NCI-H146 (cell line): Measurements from ENCODE around the gene BOD1L2.

Source experiments
- DNase-seq: peaks from one replicate; lab custom pipeline; 2025; lab: John Stamatoyannopoulos, UW

The BOD1L2 gene

GRCh38 chr18:57150081-57150480 lies 3.2 kb downstream of the BOD1L2 start:
- DNase-seq = no peak

GRCh38 chr18:57150828-57151227 lies 3.9 kb downstream of the BOD1L2 start:
- DNase-seq = peak; percentile 74

GRCh38 chr18:57154191-57154830 lies 7.4 kb downstream of the BOD1L2 start:
- DNase-seq = no peak

DNA sequence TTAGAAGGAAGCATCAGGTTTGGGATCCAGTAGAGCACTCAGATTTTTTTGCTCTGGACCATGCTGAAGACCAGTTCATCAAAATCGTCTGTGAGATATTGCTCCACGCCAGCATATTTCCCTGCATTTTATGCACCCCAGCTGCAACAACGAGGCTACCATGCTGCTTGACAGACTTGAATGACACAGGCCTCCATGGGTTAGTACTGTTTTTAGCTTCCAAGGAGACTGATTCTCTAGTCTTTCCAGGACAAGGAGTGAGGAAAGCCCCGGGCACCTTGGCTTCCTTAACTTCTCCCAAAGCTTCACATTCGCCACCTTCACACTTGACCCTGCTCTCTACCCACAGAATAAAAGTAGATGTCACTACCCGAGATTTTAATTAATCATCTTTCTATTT lies 17.5 kb downstream of the BOD1L2 start:
- no peak for DNase-seq

DNA sequence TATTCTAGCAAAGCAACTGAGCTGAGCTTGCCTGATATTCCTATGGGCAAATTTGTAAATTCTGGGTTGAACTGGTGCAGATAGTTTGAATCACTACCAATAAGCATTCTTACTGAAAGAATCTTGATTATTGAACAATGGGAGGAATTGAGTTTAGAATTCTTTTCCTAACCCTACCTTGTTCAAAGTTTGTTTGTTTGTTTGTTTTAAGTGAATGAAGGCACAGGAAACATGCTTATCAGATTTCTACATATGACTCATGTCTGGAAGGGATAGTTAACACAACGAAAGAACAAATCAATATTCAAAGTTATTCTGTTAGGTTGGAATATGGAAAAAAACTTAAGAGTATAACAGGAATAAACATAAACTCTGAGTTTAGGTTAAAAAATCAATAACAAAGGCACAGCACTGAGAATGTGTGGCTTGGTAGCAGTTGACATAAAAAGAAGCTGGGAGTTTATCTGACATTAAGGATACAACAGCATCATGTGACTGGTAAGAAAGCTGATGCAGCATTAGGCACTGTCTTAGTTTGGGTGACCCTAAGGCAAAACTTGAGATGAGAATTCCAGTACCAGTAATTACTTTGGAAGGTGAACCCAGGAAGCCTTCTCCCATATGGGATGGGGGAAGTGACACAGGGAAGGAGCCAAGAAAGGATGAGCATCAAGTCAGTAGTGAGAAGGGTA lies 20.9 kb downstream of the BOD1L2 start:
- no peak for DNase-seq

DNA sequence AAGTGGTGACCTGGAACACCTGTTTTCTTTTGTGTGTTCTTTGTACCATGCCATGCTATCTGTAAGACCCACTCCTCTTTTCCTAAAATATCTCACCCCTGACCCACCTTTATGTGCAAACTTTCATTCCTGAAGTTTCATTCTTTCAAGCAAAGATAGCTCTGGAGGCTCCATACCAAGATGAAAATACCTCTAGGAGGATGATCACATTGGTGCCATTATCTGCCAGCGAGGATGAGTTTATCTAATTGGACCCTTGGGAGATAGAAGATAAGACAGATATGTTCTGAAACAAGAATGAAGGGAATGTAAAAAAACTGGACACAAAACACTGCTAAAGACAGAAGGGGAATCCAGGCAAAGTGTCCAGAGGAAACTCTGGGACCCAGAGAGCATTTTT lies 24.1 kb downstream of the BOD1L2 start:
- no peak for DNase-seq

DNA sequence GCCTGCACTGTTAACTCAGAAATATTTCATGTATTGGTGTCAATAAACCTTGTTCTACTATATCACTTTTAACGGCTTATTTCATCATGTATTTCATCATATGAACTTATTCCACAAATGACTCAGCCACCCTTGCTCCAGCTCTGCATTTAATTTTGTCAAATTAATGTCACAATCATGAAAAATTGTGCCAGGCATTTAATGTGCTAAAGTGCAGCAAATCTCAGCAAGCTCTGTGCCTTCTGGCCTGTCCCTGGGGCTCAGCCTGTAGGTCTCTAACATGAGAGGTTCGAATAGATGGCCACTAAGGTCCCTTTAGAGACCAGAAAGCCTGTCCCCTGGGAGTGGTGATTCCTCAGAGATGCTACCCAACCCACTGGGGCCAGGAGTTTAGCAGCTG lies 28.6 kb downstream of the BOD1L2 start:
- no peak for DNase-seq

DNA sequence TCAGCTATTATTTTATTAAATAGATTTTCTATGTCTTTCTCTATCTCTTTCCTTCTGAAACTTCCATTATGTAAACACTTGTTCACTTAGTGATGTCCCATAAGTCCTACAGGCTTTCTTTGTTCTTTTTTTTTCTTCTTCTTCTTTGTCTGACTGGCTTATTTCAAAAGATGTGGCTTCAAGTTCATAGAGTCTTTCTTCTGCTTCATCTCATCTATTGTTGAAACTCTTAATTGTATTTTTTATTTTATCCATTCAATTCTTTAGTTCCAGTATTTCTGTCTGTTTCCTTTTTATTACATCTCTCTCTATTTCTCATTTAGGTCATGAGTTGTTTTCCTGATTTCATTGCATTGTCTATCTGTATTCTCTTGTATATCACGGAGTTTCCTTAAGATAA lies 38.5 kb downstream of the BOD1L2 start:
- DNase-seq = no peak

- DNase-seq = no peak
These were observed 42.1 kb downstream of the BOD1L2 start for GRCh38 chr18:57188851-57189557.

- DNase-seq = no peak
These were observed 43.1 kb downstream of the BOD1L2 start for GRCh38 chr18:57190026-57190425.

DNA sequence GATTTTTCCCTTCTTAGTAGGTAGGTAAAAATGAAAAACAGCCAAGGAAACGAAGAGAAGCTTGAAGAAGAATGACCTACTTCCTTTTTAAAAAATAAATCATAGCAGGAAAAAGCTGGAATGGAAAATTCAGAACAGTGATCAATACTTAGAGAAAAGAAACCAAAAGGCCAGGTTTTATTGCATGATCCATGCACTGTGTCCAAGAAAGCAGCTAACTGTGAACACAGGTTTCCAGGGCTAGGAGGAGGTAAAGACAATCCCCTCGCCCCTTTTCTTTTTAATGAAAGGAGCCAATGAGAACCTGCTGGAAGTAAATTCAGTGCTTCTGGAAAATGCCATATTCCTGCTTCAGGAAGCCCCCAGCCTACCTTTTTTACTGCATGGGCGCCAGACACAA lies 47.2 kb downstream of the BOD1L2 start:
- no peak for DNase-seq

DNA sequence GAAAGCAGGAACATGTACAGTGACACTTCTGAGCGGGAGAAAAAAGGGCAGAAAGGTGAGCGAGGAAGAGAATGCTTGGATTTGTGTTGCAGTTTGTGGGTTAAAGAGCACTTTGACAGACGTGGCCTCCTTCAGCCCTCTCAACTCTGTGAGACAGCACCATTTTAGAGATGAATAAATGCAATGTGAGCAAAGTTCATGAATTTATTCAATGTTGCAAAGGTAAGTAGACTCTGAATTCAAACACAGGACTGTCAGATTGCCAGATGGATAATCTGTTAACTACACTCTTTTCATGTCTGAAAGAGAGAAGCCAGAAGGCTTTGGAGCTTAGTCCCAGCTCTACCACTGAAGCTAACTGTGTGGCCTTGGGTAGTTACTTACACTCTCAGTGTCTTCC lies 47.7 kb downstream of the BOD1L2 start:
- DNase-seq = no peak

GRCh38 chr18:57195341-57195740 lies 48.5 kb downstream of the BOD1L2 start:
- no peak for DNase-seq

GRCh38 chr18:57197261-57197660 lies 50.4 kb downstream of the BOD1L2 start:
- DNase-seq = no peak

DNA sequence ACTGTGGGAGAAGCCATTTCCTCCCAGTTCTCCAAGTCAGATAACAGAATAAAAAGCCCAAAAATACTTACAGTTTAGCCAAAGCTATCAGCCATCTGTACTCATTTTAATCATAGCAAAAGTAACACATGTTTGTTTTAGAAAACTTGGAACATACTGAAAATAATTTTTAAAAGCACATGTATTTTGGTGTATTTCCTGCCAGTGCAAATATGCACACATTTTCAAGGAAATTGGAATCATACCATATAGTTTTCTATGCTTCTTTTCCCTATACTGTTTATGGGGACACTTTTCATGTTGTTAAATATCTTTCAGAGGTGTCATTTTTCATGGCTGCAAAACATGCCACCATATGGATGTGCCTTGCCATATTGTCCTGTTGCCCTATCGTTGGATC lies 51.2 kb downstream of the BOD1L2 start:
- no peak for DNase-seq
